HCT116 (cell line): ENCODE data around the gene HERPUD2. TPM values are rescaled to one million over a fixed set of nuclear protein-coding genes. Genes with fewer than 3 reads are reported as not detected.

Experiments used
- ATAC-seq: fragments of 200-7000 bp; cut with Tn5 transposase; 2 replicates; pipeline ENCODE4 v1.9.1; 2020; ENCODE audit warnings: mild to moderate bottlenecking, moderate library complexity
- BruUV-seq: library from RNA; stranded (reverse); fragments of 400-500 nt; replicated peaks from 2 replicates; lab custom pipeline; 2021; lab: Mats Ljungman, UMichigan
- CTCF ChIA-PET: fragments of 300-600 bp; sonication (Branson Sonifier 250); formaldehyde crosslinking; loops from one replicate; lab custom pipeline; 2021; ENCODE audit warnings: antibody characterized with exemption; lab: Charles Lee
- POLR2A ChIA-PET: fragments of 300-600, 350-600 bp; sonication (Branson Sonifier 250); formaldehyde crosslinking; loops from one replicate; lab custom pipeline; 2021; ENCODE audit warnings: antibody characterized with exemption; lab: Charles Lee
- RAD21 ChIA-PET, 2 experiments: fragments of 300-600 bp; sonication (Branson Sonifier 250); formaldehyde crosslinking; loops; one replicate each; lab custom pipeline; 2023; ENCODE audit warnings: low total read pairs in 2 of 2; ENCODE audit not compliant: uncharacterized antibody in 2 of 2, unreplicated experiment in 2 of 2, low non-redundant PET in 1 of 2; lab: Charles Lee
- DNase-seq: peaks from one replicate; pipeline ENCODE4 v3.0.0-alpha.2; 2010; ENCODE audit warnings: low read depth, low spot score
- H2AFZ ChIP-seq: fragments of 200-600 bp; shearing (Covaris generic), sonication (generic); 2 replicates; pipeline ENCODE4 v1.6.1; 2017; ENCODE audit warnings: low read depth, mixed run types, mixed read lengths, antibody characterized with exemption, low read length; ENCODE audit not compliant: poor library complexity, severe bottlenecking
- H3K27ac ChIP-seq: 2 replicates; pipeline ENCODE4 v1.5.1; 2012; ENCODE audit warnings: low read depth, low read length
- H3K27me3 ChIP-seq: fragments of 200-600 bp; sonication (generic); 2 replicates; pipeline ENCODE4 v1.6.1; 2016; ENCODE audit warnings: mixed run types, low read length, mixed read lengths; ENCODE audit not compliant: insufficient read depth
- H3K36me3 ChIP-seq, 2 experiments: fragments of 200-500 bp in 1 of 2; fragments of 200-600 bp in 1 of 2; sonication (Bioruptor generic) in 1 of 2; sonication (generic) in 1 of 2; 2 replicates each; pipeline versions ENCODE4 v1.5.1 to v1.6.1; 2014 to 2016; ENCODE audit warnings: low read length in 2 of 2, inconsistent platforms in 1 of 2, mixed read lengths in 1 of 2, mixed run types in 1 of 2; ENCODE audit not compliant: insufficient read depth in 2 of 2, control insufficient read depth in 1 of 2
- H3K4me1 ChIP-seq, 2 experiments: fragments of 200-600 bp in 1 of 2; sonication (generic) in 1 of 2; 2 replicates each; pipeline versions ENCODE4 v1.5.1 to v1.6.1; 2012 to 2017; ENCODE audit warnings: low read length in 2 of 2, inconsistent platforms in 1 of 2, mild to moderate bottlenecking in 1 of 2, mixed read lengths in 1 of 2, mixed run types in 1 of 2, moderate library complexity in 1 of 2; ENCODE audit not compliant: insufficient read depth in 2 of 2, control insufficient read depth in 1 of 2
- H3K4me2 ChIP-seq: fragments of 200-600 bp; sonication (generic); 2 replicates; pipeline ENCODE4 v1.6.1; 2017; ENCODE audit warnings: mixed run types, low read length, mixed read lengths
- H3K4me3 ChIP-seq, 2 experiments: fragments of 200-600 bp in 1 of 2; sonication (generic) in 1 of 2; replicated peaks in 1 of 2; 2 replicates each; pipeline ENCODE4 v1.5.1; 2011 to 2016; ENCODE audit warnings: low read length in 2 of 2, control low read depth in 1 of 2, low read depth in 1 of 2, mild to moderate bottlenecking in 1 of 2, mixed read lengths in 1 of 2, mixed run types in 1 of 2
- H3K79me2 ChIP-seq: fragments of 200-600 bp; sonication (generic); 2 replicates; pipeline ENCODE4 v1.6.1; 2017; ENCODE audit warnings: mild to moderate bottlenecking, mixed run types, low read length, moderate library complexity, mixed read lengths; ENCODE audit not compliant: insufficient read depth
- H3K9ac ChIP-seq: fragments of 200-600 bp; sonication (generic); 2 replicates; pipeline ENCODE4 v1.6.1; 2016; ENCODE audit warnings: low read length, mixed read lengths
- H3K9me2 ChIP-seq: fragments of 200-600 bp; sonication (generic), shearing (Covaris generic); 2 replicates; pipeline ENCODE4 v1.6.1; 2017; ENCODE audit warnings: mixed run types, mild to moderate bottlenecking, moderate library complexity; ENCODE audit not compliant: insufficient read depth
- H3K9me3 ChIP-seq, 2 experiments: fragments of 200-500 bp in 1 of 2; fragments of 200-600 bp in 1 of 2; sonication (Bioruptor generic) in 1 of 2; sonication (generic) in 1 of 2; 2 replicates each; pipeline ENCODE4 v1.6.1; 2014 to 2017; ENCODE audit warnings: low read length in 2 of 2, mixed read lengths in 2 of 2, inconsistent platforms in 1 of 2, low read depth in 1 of 2, mild to moderate bottlenecking in 1 of 2, mixed run types in 1 of 2, moderate library complexity in 1 of 2; ENCODE audit not compliant: control insufficient read depth in 1 of 2, insufficient read depth in 1 of 2
- H4K20me1 ChIP-seq: fragments of 200-600 bp; sonication (generic), shearing (Covaris generic); 2 replicates; pipeline ENCODE4 v1.6.1; 2017; ENCODE audit warnings: mixed run types, mild to moderate bottlenecking, moderate library complexity; ENCODE audit not compliant: insufficient read depth
- ATF3 ChIP-seq: IDR thresholded peaks from 2 replicates; pipeline ENCODE4 v1.6.1; 2012
- CBX3 ChIP-seq: IDR thresholded peaks from 2 replicates; pipeline ENCODE4 v1.6.1; 2012; ENCODE audit warnings: low read depth
- CEBPB ChIP-seq: IDR thresholded peaks from 2 replicates; pipeline ENCODE4 v1.6.1; 2012; ENCODE audit warnings: low read depth
- CTCF ChIP-seq, 3 experiments: fragments of 200-600 bp in 1 of 3; sonication (generic) in 1 of 3; IDR thresholded peaks in 2 of 3; conservative IDR thresholded peaks in 1 of 3; 2 replicates each; pipeline ENCODE4 v1.5.1; 2012 to 2017; ENCODE audit warnings: low read depth in 2 of 3, low read length in 2 of 3, antibody characterized with exemption in 1 of 3, borderline replicate concordance in 1 of 3, control low read depth in 1 of 3, mild to moderate bottlenecking in 1 of 3, mixed read lengths in 1 of 3, mixed run types in 1 of 3, moderate library complexity in 1 of 3; ENCODE audit not compliant: insufficient read depth in 1 of 3
- EGR1 ChIP-seq: IDR thresholded peaks from 2 replicates; pipeline ENCODE4 v1.6.1; 2012; ENCODE audit warnings: low read depth
- ELF1 ChIP-seq: IDR thresholded peaks from 2 replicates; pipeline ENCODE4 v1.6.1; 2012; ENCODE audit warnings: low read depth, borderline replicate concordance
- EZH2 ChIP-seq: fragments of 200-600 bp; sonication (generic); IDR thresholded peaks from 2 replicates; pipeline ENCODE4 v1.6.1; 2017; ENCODE audit warnings: antibody characterized with exemption, mixed run types
- JUND ChIP-seq: IDR thresholded peaks from 2 replicates; pipeline ENCODE4 v1.6.1; 2012
- POLR2A ChIP-seq: IDR thresholded peaks from 2 replicates; pipeline ENCODE4 v1.7.0; 2011; ENCODE audit warnings: borderline replicate concordance; ENCODE audit not compliant: insufficient read depth, insufficient read length; ENCODE audit errors: extremely low read depth
- POLR2AphosphoS5 ChIP-seq: IDR thresholded peaks from 2 replicates; pipeline ENCODE4 v1.6.1; 2011; ENCODE audit warnings: mild to moderate bottlenecking, low read depth, low read length, moderate library complexity
- RAD21 ChIP-seq: IDR thresholded peaks from 2 replicates; pipeline ENCODE4 v1.6.1; 2012; ENCODE audit warnings: low read depth, mild to moderate bottlenecking
- SP1 ChIP-seq: IDR thresholded peaks from 2 replicates; pipeline ENCODE4 v1.6.1; 2012; ENCODE audit warnings: low read depth
- SRF ChIP-seq: IDR thresholded peaks from 2 replicates; pipeline ENCODE4 v1.6.1; 2012; ENCODE audit warnings: low read depth
- TCF7L2 ChIP-seq: IDR thresholded peaks from 2 replicates; pipeline ENCODE4 v1.7.0; 2011; ENCODE audit warnings: borderline replicate concordance, inconsistent platforms; ENCODE audit not compliant: insufficient read depth, insufficient read length; ENCODE audit errors: extremely low read depth
- YY1 ChIP-seq: IDR thresholded peaks from 2 replicates; pipeline ENCODE4 v1.6.1; 2011; ENCODE audit warnings: low read length, low read depth, moderate library complexity, mild to moderate bottlenecking; ENCODE audit not compliant: insufficient replicate concordance; ENCODE audit errors: extremely low read depth
- ZBTB33 ChIP-seq: IDR thresholded peaks from 2 replicates; pipeline ENCODE4 v1.6.1; 2011; ENCODE audit warnings: mild to moderate bottlenecking, low read length, moderate library complexity; ENCODE audit not compliant: insufficient replicate concordance; ENCODE audit errors: extremely low read depth
- ZFX ChIP-seq: fragments of 450-650 bp; IDR thresholded peaks from 2 replicates; pipeline ENCODE4 v1.6.1; 2017
- ZNF274 ChIP-seq: fragments of 200-500 bp; sonication (Bioruptor generic); IDR thresholded peaks from 2 replicates; pipeline ENCODE4 v1.6.1; 2014; ENCODE audit warnings: mild to moderate bottlenecking, low read depth, low read length, inconsistent platforms
- intact Hi-C: fragments of 100-400 bp; cut with micrococcal nuclease; formaldehyde crosslinking; loops from 2 replicates; pipeline ENCODE4 v1.10.0; 2022
- total RNA-seq: library from RNA; stranded (reverse); gene quantifications from one replicate; pipeline ENCODE4 v1.2.1, GENCODE V29; 2021; ENCODE audit not compliant: unreplicated experiment
- TF ChIP-seq, protein P1 (sequence below): IDR thresholded peaks from 2 replicates; pipeline ENCODE4 v1.6.1; 2012; ENCODE audit warnings: low read depth
- TF ChIP-seq, protein P2 (sequence below): IDR thresholded peaks from 2 replicates; pipeline ENCODE4 v1.6.1; 2012

Gene HERPUD2
- total RNA-seq, 1 experiment from 2014 or later, result 20.5 TPM

- Histone ChIP-seq H3K9me3 (no peaks in the 10 kb centered on the region), H3K4me2 (peak overlapping the region; percentile 24; the same call in 1 of the 2 replicates), H3K27ac (no peak overlapping the region), H3K36me3 (no peaks in the 10 kb centered on the region), H3K9ac (no peak overlapping the region), H3K4me3 (no peak overlapping the region), H3K9me2 (no peaks in the 10 kb centered on the region), H3K27me3 (no peaks in the 10 kb centered on the region), H3K79me2 (no peaks in the 10 kb centered on the region), H4K20me1 (no peaks in the 10 kb centered on the region), H3K4me1 (peaks cover 0 to 6% of the 10 kb centered on the region in 2 experiments; a peak in 2 of 4 replicates), H2AFZ (no peak overlapping the region)
- BruUV-seq, result no TSS peak
- intact Hi-C loops, result no loop called here
- DNase-seq (no peak), ATAC-seq (0 out of 2 replicates have a peak, but pooled peaks have one; percentile 20)
- TF ChIP-seq JUND, result no peak
- no peak for TF ChIP-seq ELF1
- TF ChIP-seq, protein P1, sequence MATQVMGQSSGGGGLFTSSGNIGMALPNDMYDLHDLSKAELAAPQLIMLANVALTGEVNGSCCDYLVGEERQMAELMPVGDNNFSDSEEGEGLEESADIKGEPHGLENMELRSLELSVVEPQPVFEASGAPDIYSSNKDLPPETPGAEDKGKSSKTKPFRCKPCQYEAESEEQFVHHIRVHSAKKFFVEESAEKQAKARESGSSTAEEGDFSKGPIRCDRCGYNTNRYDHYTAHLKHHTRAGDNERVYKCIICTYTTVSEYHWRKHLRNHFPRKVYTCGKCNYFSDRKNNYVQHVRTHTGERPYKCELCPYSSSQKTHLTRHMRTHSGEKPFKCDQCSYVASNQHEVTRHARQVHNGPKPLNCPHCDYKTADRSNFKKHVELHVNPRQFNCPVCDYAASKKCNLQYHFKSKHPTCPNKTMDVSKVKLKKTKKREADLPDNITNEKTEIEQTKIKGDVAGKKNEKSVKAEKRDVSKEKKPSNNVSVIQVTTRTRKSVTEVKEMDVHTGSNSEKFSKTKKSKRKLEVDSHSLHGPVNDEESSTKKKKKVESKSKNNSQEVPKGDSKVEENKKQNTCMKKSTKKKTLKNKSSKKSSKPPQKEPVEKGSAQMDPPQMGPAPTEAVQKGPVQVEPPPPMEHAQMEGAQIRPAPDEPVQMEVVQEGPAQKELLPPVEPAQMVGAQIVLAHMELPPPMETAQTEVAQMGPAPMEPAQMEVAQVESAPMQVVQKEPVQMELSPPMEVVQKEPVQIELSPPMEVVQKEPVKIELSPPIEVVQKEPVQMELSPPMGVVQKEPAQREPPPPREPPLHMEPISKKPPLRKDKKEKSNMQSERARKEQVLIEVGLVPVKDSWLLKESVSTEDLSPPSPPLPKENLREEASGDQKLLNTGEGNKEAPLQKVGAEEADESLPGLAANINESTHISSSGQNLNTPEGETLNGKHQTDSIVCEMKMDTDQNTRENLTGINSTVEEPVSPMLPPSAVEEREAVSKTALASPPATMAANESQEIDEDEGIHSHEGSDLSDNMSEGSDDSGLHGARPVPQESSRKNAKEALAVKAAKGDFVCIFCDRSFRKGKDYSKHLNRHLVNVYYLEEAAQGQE, result no peak
- no peak for TF ChIP-seq EGR1
- no peak for TF ChIP-seq ZNF274
- no peak for TF ChIP-seq TCF7L2
- no peak for TF ChIP-seq ZFX
- no peak for TF ChIP-seq POLR2A
- TF ChIP-seq SRF, result no peak
- no peak for TF ChIP-seq RAD21
- no peak for TF ChIP-seq EZH2
- TF ChIP-seq ATF3, result no peak
- TF ChIP-seq POLR2AphosphoS5, result no peak
- no peak for TF ChIP-seq CEBPB
- no peak for TF ChIP-seq CBX3
- TF ChIP-seq ZBTB33, result no peak
- no peak for TF ChIP-seq CTCF (IDR thresholded peaks at IDR 0.05 in 2 of 3, conservative IDR thresholded peaks at IDR 0.05 in 1 of 3; ENCODE audit: borderline replicate concordance in 1 of 3, insufficient read depth in 1 of 3, low read depth in 2 of 3, low read length in 2 of 3)
- TF ChIP-seq, protein P2, sequence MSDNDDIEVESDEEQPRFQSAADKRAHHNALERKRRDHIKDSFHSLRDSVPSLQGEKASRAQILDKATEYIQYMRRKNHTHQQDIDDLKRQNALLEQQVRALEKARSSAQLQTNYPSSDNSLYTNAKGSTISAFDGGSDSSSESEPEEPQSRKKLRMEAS, result no peak
- TF ChIP-seq SP1, result no peak
- no peak for TF ChIP-seq YY1
- CTCF ChIA-PET, result interaction anchor here (1.4 kb wide), 1 partner anchor 12 kb away, joined by 3 read pairs; no protein-coding TSS in a partner anchor
- RAD21 ChIA-PET, result no interaction called here
- POLR2A ChIA-PET, result no interaction called here
Measured at GRCh38 chr7:35605760-35606159, 89.2 kb downstream of the HERPUD2 start.
